ELR (cell line): ENCODE data around the gene TMEM42.

Source experiments
- DNase-seq: peaks from one replicate; pipeline ENCODE4 v3.0.0-alpha.2; 2015; ENCODE audit warnings: low read depth

The TMEM42 gene

DNA sequence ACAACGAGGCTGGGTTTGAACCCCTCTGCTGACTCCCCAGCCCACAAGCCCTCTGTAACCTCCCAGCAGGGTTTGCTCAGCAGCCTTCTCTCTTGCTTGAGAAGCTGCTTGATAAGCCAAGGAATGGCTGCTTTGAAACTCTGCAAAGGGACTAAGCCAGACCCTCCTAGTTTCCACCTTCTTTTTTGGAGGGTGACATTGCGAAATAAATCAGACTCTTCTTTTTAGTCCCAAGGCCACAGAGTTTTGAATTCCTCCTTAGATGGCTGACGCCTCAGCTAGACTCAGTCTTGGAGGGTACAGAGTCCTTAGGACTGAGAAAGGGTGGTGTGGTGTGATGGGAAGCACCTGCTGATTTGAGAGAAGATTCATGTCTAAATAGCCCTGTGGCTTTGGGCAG lies 13.9 kb downstream of the TMEM42 start:
- DNase-seq: no peak

DNA sequence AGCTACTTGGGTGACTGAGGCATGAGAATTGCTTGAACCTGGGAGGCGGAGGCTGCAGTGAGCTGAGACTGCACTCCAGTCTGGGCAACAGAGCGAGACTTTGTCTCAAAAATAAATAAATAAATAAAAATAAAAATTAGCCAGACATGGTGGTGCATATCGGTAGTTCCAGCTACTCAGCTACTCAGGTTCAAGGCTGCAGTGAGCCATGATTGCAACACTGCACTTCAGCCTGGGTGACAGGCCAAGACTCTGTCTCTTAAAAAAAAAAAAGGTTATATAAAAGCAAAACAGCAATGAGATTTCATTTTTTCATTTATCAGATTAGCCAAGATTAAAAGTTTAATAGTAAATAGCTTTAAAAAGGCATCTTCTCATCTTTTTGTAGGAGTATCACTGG lies 15.6 kb downstream of the TMEM42 start:
- DNase-seq: no peak

DNA sequence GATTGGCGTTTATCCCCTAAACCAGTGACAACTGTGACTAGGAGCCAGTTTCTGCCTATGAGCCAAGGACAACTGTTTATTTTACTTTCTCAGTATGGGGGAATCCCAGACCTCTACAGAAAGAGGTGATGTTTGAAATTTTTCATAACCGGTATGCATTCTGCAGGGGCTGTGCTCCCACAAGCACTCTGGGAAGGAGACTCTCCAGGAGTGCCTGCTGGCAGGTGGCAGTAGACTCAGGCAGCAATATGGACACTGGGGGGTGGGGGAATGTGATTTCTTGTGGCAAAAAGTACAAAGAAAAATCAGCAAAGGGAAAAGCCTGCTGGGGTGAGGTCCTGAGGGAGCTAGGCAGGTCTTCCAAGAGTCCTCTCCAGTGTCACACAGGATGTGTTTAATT lies 18.6 kb downstream of the TMEM42 start:
- no peak for DNase-seq

DNA sequence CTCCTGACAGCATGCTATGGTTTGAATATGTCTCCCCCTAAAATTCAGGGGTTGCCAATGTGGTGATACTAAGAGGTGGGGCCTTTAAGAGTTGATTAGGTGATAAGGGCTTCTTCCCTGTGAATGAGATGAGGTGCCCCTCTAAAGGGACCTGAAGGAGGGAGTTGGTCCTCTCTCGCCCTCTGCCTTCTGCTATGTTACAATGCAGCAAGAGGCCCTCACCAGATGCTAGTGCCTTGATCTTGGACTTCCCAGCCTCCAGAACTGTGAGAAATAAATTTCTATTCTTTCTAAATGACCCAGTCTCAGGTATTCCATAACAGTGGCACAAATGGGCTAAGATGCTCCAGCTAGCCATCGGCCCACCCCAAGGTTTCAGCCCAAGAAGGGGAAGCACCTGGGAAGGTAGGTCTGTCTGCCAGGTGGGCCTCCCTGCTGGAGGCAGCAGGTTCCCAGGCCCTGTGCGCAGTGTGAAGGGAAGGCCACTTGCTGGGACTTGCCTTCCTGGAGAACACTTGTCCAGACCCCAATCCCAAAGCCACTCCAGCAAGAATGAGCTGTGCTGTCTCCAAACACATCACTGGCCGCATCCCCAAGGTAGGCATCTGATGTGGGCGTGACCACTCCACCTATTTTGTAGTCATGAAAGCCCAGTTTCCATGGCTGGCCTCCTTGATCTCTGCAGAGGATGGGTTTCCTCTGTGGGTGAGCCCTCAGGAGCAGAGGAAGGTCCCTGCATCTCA lies 21.7 kb downstream of the TMEM42 start:
- peak; percentile 20 for DNase-seq

DNA sequence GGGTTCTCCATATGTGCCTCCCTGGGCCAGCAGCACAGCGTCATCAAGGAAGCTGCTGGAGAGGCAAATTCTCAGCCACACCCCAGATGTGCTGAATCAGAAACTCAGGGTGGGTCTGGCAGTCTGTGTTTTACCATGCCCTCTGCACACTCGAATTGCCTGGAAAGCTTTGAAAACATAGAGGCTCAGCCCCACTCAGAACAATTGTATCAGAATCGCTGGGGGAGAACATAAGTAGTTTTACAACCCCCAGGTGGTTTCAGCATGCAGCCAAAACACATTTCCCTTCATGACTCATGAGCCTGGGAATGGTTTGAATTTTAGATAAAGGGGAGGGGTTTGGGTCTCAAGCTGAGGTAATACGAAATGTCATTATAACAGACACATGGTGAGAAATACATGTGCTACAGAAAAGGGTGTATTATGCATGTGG lies 22.3 kb downstream of the TMEM42 start:
- peak; percentile 89 for DNase-seq

DNA sequence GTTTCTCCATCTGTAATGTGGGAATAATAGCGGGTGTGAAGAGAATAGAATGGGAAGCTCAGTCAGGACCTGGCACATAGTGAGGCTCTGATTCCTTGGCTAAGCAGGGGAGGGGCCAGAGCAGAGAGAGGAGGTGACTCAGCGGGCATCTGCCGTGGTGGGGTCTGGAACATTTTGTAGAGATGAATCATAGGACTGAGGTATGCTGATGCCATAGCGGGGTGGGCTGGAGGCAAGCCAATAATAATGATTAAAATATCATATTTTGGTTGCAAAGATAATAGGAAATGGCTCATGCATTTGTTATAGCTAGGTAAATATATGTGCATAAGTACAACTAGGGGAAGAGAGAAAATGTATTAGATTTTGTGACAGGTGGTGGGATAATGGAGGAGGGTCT lies 23.9 kb downstream of the TMEM42 start:
- DNase-seq: peak; percentile 98

DNA sequence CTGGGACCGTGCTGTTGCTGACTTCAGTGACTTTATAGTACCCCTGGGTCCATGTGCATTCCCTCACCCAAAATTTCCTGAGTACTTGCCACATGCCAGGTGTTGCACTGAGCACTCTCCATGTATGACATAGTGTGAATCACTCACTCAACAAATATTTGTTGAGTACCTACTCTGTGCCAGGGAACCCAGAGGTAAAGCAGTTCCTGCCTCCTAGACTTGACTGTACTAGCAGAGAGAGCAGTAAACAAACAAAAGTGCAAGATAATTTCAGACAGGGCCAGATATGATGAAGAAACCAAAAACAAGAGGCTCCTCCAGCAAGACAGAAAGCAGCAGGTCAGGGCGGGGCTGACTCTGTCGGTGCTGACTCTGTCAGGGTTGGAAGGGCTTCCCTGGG lies 24.8 kb downstream of the TMEM42 start:
- no peak for DNase-seq

DNA sequence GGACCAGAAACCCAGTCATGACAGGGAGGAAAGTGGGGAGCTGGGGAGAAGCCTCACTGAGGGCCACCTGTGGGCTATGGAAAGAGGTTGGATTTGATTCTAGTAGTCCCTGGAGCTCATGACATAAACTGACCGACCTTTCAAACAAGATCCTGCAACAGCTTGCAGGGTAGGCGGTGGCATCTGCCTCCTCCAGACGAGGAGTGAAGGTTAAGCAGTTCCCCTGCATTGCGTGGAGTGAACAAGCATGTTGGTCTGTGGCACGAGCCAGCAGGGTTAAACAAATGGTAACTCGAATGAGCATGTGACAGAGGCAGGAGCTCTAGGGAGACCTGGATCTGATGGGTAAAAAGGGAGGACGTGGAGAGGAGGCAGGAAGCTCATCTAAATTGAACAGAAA lies 25.4 kb downstream of the TMEM42 start:
- no peak for DNase-seq

DNA sequence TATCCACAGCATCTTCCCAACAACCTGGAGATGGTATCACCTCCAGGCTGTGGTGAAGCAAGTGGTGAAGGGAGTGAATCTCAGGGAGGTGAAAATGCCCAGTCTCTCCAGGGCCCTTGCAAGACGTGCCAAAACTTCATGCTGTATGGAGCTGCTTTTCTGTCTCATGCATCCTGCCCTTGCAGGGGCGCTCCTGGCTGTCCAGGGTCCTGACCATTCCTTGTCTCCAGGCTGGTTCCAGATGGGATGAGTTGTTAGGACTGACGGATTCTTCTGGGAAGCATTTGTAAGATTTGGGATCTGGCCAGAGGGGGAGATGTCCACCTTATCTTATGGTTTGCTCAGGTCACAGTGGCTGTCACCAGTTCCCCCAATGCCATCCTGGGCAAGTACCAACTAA lies 28.5 kb downstream of the TMEM42 start:
- DNase-seq: no peak

DNA sequence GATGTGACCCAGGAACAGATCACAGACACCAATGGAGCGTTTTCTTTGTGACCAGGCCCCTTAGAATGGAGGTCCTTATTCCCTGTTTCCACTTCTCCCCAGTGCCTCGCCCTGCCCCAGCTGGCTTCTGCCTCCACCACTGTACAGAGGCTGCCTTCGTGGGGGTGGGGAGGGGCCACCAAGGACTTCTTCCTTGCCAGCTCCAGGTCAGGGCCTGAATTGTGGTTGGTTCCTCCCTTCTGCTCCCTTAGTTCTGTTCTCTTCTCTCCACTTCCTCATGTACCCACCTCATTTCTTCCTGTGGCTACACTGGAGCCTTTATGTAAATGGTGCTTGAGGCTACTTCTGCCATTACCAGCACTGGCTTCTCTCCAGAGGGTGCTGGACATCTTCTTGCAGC lies 29.1 kb downstream of the TMEM42 start:
- no peak for DNase-seq

DNA sequence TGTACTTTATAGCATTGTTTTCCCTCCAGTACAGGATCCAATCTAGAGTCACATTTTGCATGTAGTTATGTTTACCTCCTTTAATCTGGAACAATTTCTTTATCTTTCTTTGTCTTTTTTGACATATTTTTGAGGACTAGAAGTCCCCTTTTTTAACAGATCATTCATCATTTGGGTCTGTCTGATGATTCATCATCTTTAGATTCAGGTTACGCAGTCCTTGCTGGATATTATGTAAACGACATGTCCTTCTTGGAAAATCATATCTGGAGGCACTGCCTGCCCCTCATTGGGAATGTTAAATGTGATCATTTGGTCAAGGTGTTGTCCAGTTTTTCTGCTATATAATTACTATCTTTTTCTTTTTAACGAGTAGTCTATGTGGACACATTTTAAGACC lies 31.0 kb downstream of the TMEM42 start:
- peak; percentile 71 for DNase-seq

DNA sequence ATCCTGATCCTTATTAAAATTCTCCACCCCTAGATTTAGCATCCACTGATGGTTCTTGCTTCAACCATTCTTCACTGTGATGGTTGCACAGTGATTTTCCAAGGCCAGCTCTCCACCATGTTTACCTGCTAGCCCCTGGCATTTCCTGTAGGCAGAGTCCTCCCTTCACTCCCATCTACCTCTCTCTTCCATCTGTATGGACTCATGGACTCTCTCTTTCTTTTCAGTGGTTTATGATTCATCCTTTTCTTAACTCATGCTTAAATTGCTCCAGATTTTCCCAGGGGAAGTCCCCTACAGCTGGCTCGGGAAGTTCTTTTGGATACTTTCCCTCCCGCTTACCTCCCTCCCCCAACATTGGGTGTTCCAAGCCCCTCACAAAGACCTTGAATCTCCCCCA lies 31.4 kb downstream of the TMEM42 start:
- peak; percentile 89 for DNase-seq

DNA sequence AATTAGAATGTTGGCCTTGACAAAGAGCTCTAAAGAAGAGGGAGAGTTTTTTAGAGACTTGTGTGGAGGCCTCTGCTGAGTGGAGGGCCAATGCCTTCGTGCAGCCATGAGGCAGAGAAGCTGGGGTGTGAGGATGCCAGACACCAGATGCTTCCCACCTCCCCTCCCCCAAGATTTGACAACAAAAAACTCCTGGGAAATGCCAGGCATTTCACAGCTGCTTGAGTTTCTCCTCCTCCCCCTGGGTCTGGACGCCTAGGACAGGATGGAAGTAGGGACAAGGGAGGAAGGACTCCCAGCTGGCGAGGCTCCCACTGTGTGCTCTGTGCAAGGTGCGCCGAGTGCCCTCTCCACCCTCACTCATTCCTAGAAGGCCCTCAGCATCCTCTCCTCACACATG lies 32.8 kb downstream of the TMEM42 start:
- DNase-seq: no peak

DNA sequence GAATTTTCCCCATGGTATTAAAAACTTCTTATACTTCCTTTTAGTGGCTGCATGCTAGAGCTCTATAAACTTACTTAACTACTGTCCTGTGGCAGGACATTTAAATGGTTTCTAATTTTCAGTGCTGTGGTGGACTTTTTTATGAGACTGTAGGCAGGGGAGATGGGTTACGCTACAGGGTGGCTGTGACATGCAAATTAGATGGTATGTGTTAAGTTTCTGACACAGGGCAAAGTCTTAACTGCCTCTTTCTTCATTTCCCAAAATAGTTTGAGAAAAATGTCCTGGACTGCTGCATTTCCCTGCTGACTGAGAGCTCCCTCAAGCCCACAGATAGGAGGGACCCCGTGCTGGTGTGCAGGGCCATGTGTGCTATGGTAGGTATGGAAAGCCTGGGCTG lies 34.7 kb downstream of the TMEM42 start:
- DNase-seq: no peak

DNA sequence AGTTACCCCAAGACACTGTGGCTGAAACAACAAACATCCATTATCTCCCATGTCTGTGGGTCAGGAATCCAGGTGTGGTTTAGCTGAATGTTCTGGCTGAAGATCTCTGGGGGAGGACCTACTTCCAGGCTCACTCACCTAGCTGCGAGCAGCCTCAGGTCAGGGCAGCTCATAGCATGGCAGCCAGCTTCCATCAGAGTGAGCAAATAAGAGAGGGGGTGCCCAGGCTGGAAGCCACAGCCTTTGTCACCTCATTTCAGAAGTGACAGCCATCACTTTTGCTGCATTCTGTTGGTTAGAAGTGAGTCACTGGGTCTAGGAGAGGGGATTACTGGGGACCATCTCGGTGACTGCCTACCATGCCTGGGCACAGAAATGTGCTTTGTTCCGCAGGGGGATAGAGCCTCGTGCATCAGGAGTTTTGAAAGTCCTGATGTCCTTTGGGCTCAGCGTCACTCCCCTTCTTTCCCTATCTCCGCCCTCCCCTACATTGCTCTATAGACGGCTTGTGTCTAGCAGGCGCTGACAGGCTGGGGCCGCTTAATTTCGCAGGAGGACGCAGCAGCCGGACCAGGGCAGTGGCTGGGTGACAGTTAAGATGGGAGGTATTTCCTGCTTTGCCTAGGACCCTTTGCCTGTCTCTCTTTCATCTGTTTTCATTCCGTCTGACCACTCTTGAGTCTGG lies 38.1 kb downstream of the TMEM42 start:
- DNase-seq: no peak

DNA sequence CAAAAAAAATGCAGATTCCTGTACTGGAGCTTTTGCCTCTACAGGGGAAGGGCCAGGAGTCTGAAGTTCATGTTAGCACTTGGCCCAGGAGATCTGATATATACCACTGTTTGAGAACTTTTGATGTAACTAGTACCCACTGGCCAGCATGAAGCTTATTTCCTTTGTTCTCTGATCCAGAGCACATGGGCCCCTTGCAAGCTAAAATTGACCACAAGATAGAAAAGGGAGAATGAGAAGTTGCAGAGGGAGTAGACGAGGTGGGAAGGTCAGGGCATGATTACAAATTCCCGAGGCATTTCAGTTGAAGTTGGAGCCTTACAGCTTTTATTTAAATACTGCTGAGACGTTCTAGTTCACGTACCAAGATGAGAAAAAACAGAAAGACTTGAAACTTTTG lies 40.9 kb downstream of the TMEM42 start:
- DNase-seq: no peak

DNA sequence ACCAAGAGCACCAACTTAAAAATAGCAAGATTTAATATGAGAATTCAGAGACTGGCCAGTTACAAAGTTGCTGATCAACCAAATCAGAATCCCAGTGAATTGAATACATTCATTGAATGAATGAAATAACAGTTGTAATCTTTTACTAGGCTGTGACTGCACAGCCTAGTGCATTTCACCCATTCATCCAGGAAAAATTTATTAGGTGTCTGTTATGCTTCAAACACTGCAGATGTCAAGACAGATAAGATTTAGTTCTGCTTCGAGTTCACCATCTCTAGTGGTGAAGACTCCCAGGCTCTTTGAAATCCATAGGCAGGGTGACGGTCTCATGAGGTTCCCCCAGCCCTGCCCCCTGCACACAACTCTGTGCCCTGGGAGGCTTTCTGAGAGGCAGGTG lies 41.6 kb downstream of the TMEM42 start:
- no peak for DNase-seq

DNA sequence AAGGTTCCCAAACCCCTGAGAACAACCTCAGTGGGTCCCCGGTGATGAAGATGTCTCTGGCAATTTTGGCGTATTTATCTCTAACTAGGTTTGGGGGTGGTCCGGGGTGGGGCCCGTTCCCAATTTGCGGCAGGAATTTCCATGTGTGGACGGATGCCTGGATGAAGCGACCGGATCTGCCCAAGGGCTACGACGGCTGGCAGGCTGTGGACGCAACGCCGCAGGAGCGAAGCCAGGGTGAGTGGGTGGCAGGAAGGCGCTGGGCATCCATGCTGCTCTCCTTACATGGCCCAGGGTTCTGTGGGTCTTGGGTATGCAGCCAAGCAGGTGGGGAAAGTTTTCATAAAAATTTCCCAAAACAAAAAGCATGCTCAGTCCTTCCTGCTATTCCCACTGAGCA lies 42.0 kb downstream of the TMEM42 start:
- DNase-seq: no peak

DNA sequence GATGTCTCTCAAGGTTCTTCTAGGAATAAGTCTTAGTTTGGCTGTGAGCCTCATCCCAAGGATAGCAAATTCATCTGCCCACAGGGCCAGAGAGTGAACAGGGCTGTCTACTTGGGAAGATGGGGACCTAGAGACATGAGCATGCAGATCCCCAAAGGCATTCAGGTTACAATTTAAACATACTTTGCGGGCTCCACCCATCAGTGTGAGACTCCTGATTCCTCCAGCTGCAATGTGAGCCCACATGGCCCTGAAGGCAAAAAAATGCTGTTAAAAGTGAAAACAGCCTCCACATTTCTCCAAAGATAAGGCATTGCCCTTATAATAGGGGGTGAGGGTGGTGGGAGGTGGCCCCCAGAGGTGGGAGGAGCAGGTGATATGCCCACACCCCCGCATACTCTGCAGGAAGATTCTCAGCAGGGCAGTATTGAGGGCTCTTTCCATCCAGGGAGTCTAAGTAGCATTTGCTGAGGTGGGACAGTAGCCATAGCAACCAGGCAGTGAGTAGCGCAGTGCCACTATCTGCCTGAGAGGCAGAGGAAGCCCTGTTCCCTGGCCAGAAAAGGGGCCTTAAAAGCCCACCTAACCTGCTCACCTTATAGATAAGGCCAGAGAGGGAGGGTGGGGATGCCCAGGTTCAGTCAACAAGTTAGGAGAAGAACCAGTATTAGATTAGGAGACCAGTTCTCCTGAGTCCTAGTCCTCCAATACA lies 43.9 kb downstream of the TMEM42 start:
- DNase-seq: no peak

DNA sequence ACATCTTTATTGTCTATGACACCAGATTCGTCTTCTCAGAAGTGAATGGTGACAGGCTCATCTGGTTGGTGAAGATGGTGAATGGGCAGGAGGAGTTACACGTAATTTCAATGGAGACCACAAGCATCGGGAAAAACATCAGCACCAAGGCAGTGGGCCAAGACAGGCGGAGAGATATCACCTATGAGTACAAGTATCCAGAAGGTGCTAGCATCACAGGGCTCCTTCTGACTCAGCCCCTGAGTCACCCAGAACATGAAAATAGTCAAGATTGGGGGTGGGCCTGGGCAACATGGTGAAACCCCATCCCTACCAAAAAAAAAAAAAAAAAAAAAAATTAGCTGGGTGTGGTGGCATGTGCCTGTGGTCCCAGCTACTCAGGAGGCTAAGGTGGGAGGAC lies 45.3 kb downstream of the TMEM42 start:
- peak; percentile 44 for DNase-seq

DNA sequence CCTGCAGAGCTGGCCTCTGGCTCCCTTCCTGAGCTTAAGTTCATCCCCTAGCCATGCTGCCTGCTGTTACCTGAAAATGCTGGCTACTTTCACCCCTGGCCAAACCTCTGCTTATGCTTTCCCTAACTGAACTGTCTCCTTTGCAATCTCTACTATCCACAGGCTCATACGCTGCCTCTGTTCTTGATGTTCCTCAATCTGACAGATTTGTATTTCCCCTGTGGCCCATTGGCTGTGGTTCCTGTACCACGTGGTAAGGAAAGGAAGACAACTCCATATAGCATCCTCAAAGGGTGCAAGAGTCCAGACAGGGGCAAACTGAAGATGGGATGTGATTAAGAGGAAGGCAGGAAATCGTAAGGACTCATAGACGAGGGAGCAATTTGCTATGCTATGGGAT lies 45.9 kb downstream of the TMEM42 start:
- no peak for DNase-seq

DNA sequence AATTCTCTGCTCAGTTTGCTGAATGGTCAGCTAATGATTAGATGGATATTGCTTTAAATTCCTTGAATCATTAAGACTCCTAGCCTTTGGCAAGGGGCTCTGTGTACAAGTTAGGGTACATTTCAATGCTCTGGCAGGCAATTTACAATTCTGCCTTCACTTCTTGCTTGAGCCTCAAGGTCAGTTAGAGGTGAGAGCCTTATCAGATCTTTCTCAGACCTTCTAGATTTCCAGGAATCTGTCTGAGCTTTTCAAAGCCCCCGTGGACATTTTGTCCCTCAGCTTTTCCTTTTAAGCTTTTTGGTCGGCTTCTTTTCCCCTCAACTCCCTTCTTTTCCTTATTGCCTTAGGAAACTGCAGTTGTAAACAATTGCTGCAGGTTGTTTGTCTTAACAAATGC lies 47.4 kb downstream of the TMEM42 start:
- no peak for DNase-seq

DNA sequence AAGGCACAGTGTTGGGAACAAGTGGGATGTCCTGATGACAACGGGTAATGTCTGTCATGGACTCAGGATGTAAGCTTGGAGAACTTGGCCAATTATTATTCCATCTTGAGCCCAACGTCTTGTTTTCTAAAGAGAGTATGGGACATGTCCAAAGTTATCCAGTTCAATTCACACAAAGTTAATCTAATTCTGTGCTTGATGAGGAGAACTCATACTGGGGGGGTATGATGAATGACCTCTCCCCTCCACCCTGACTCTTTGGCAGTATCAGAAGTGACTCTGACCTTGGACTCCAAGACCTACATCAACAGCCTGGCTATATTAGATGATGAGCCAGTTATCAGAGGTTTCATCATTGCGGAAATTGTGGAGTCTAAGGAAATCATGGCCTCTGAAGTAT lies 49.0 kb downstream of the TMEM42 start:
- DNase-seq: no peak
